Neural cell (in vitro differentiated cells): ENCODE data around the gene PRKCZ.

Experiments
- CTCF ChIP-seq: fragments of 450-650 bp; IDR thresholded peaks from 2 replicates; pipeline ENCODE4 v1.5.1; 2014; ENCODE audit warnings: antibody characterized with exemption, mild to moderate bottlenecking, moderate library complexity; ENCODE audit not compliant: poor library complexity, severe bottlenecking
- EP300 ChIP-seq: fragments of 450-650 bp; conservative IDR thresholded peaks from 2 replicates; pipeline ENCODE4 v1.6.1; 2014; ENCODE audit warnings: antibody characterized with exemption, mild to moderate bottlenecking, moderate library complexity; ENCODE audit not compliant: poor library complexity, severe bottlenecking
- EZH2 ChIP-seq: fragments of 200-600, 300-800 bp; shearing (Covaris generic), sonication (generic); IDR thresholded peaks from 2 replicates; pipeline ENCODE4 v1.6.1; 2014; ENCODE audit warnings: antibody characterized with exemption, low read length, borderline replicate concordance, mild to moderate bottlenecking; ENCODE audit not compliant: insufficient read depth, poor library complexity, severe bottlenecking
- POLR2AphosphoS5 ChIP-seq: IDR thresholded peaks from 2 replicates; pipeline ENCODE4 v1.6.1; 2012
- RAD21 ChIP-seq: fragments of 450-650 bp; conservative IDR thresholded peaks from 2 replicates; pipeline ENCODE4 v1.6.1; 2014; ENCODE audit warnings: antibody characterized with exemption, mild to moderate bottlenecking, moderate library complexity
- SMC3 ChIP-seq: fragments of 450-650 bp; conservative IDR thresholded peaks from 2 replicates; pipeline ENCODE4 v1.6.1; 2014; ENCODE audit warnings: antibody characterized with exemption, mild to moderate bottlenecking, moderate library complexity; ENCODE audit not compliant: poor library complexity
- TAF1 ChIP-seq: IDR thresholded peaks from 2 replicates; pipeline ENCODE4 v1.6.1; 2012; ENCODE audit warnings: low read depth
- TF ChIP-seq, protein P1 (sequence below): IDR thresholded peaks from 2 replicates; pipeline ENCODE4 v1.6.1; 2012; ENCODE audit warnings: borderline replicate concordance

DNA sequence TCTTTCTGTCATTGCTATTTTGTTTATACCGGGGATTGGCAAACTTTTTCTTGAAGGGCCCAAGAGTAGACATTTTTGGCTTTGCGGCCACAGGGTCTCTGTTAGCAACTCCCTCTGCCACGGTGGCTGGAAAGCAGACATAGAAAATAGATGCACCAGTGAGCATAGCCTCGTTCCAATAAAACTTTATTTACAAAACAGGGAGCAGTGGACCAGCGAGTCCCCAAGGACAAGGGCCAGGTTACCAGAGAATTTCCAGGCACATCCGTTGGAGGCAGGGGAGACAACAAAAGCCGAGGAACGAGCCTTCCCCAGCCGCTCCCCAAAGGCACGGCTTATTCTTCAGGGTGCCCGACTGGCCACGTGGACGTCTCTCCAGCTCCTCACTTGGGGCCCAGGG, 117.9 kb downstream of the PRKCZ start:
- TF ChIP-seq POLR2AphosphoS5 (no peak), CTCF (no peak), EP300 (no peak), RAD21 (no peak), TAF1 (no peak), EZH2 (no peak), SMC3 (no peak)
- TF ChIP-seq, protein P1, sequence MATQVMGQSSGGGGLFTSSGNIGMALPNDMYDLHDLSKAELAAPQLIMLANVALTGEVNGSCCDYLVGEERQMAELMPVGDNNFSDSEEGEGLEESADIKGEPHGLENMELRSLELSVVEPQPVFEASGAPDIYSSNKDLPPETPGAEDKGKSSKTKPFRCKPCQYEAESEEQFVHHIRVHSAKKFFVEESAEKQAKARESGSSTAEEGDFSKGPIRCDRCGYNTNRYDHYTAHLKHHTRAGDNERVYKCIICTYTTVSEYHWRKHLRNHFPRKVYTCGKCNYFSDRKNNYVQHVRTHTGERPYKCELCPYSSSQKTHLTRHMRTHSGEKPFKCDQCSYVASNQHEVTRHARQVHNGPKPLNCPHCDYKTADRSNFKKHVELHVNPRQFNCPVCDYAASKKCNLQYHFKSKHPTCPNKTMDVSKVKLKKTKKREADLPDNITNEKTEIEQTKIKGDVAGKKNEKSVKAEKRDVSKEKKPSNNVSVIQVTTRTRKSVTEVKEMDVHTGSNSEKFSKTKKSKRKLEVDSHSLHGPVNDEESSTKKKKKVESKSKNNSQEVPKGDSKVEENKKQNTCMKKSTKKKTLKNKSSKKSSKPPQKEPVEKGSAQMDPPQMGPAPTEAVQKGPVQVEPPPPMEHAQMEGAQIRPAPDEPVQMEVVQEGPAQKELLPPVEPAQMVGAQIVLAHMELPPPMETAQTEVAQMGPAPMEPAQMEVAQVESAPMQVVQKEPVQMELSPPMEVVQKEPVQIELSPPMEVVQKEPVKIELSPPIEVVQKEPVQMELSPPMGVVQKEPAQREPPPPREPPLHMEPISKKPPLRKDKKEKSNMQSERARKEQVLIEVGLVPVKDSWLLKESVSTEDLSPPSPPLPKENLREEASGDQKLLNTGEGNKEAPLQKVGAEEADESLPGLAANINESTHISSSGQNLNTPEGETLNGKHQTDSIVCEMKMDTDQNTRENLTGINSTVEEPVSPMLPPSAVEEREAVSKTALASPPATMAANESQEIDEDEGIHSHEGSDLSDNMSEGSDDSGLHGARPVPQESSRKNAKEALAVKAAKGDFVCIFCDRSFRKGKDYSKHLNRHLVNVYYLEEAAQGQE, result no peak
